ENCODE measurements around the gene MBOAT7. TPM values are rescaled to one million over a fixed set of nuclear protein-coding genes. Genes with fewer than 3 reads are reported as not detected.

Gene MBOAT7
- polyA plus RNA-seq, 1 experiment: 45.1 TPM

DNA sequence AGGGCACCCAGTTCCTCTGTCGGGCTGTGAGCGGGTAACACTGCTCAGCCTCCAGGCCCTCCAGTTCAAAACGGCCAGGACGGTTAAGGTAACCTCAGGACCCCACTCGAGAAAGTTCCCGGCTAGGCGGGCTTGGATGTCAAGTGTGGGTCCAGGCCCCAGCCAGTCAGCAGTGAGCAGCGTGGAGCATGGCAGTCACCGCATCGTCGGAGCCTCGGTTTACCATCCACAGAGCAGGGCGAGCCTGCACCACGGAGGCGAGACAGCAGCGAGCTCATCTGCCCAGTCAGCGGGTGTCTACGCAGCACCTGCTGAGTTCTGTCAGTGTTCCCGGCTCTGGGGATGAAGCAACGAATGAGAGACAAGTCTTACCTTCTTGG, 59.8 kb downstream of the MBOAT7 start:
- TF ChIP-seq, protein P1, sequence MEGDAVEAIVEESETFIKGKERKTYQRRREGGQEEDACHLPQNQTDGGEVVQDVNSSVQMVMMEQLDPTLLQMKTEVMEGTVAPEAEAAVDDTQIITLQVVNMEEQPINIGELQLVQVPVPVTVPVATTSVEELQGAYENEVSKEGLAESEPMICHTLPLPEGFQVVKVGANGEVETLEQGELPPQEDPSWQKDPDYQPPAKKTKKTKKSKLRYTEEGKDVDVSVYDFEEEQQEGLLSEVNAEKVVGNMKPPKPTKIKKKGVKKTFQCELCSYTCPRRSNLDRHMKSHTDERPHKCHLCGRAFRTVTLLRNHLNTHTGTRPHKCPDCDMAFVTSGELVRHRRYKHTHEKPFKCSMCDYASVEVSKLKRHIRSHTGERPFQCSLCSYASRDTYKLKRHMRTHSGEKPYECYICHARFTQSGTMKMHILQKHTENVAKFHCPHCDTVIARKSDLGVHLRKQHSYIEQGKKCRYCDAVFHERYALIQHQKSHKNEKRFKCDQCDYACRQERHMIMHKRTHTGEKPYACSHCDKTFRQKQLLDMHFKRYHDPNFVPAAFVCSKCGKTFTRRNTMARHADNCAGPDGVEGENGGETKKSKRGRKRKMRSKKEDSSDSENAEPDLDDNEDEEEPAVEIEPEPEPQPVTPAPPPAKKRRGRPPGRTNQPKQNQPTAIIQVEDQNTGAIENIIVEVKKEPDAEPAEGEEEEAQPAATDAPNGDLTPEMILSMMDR (IDR thresholded peaks at IDR 0.05; ENCODE audit: low read depth, low read length): no peak
- ChIA-PET POLR2A (no interaction called here), CTCF (no interaction called here)
- peaks cover 4% of the 10 kb centered on the region for H3K9me3 ChIP-seq (ENCODE audit: control insufficient read depth, insufficient read depth, low read length)
- H3K4me3 ChIP-seq (ENCODE audit: low read depth, low read length): no peak overlapping the region
- DNase-seq (ENCODE audit: low read depth, low spot score): no peak
- H3K27ac ChIP-seq (ENCODE audit: low read depth, low read length): no peak overlapping the region
- peaks cover 3% of the 10 kb centered on the region for H3K27me3 ChIP-seq (ENCODE audit: control insufficient read depth, insufficient read depth, low read length)

DNA sequence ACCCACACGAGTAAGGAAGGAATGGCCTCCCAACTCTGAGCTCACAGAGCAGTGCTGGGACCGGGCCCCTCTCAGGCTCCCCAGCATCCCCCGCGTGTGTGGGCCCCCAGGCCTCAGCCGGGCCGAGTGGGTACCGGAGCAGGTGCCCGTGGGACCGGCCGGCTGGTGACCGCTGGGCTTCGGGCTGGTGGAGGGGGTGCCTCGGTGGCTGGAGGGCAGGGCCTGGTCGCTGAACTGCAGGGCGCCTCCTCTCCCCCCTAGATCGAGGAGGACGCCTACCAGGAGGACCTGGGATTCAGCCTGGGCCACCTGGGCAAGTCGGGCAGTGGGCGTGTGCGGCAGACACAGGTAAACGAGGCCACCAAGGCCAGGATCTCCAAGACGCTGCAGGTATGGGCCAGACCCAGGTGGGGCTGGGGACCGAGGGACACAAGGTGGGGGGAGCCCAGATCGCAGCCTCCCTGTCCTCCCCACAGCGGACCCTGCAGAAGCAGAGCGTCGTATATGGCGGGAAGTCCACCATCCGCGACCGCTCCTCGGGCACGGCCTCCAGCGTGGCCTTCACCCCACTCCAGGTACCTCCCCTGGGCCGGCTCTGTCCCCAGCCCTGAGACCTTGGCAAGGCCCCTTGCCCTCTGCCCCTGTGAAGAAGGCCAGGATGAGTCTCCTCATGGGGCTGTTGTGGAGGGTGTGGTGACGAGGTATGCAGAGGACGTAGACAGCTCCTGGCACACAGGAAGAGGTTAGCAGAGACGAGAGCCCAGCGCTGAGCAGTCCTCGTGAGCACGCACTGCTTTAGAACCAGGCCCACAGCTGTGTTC, 60.4 kb downstream of the MBOAT7 start:
- POLR2A ChIA-PET: no interaction called here
- no peak overlapping the region for H3K27ac ChIP-seq (ENCODE audit: low read depth, low read length)
- peaks cover 4% of the 10 kb centered on the region for H3K9me3 ChIP-seq (ENCODE audit: control insufficient read depth, insufficient read depth, low read length)
- TF ChIP-seq, protein P1 (IDR thresholded peaks at IDR 0.05; ENCODE audit: low read depth, low read length): no peak
- peaks cover 3% of the 10 kb centered on the region for H3K27me3 ChIP-seq (ENCODE audit: control insufficient read depth, insufficient read depth, low read length)
- CTCF ChIA-PET: no interaction called here
- no peak for DNase-seq (ENCODE audit: low read depth, low spot score)
- H3K4me3 ChIP-seq (ENCODE audit: low read depth, low read length): no peak overlapping the region

DNA sequence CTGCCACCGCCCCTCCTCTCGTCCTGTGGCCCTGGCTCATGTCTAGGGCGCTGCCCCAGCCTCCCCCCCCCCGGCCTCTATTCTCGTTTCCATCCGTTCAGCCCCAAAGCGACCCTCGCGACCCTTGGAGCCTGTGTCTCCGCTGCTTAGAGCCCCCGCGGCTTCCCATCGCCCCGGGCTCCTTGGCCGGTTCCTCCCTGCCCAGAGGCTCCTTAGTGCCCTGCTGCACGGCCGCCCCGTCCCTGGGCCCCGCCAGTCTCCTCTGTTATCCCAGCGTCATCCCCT, 61.0 kb downstream of the MBOAT7 start:
- no peak for DNase-seq (ENCODE audit: low read depth, low spot score)
- ChIA-PET POLR2A (no interaction called here), CTCF (no interaction called here)
- no peak overlapping the region for H3K27ac ChIP-seq (ENCODE audit: low read depth, low read length)
- no peak overlapping the region for H3K4me3 ChIP-seq (ENCODE audit: low read depth, low read length)
- H3K27me3 ChIP-seq (ENCODE audit: control insufficient read depth, insufficient read depth, low read length): no peaks in the 10 kb centered on the region
- TF ChIP-seq, protein P1 (IDR thresholded peaks at IDR 0.05; ENCODE audit: low read depth, low read length): no peak
- no peaks in the 10 kb centered on the region; the same call in 1 of the 2 replicates for H3K9me3 ChIP-seq (ENCODE audit: control insufficient read depth, insufficient read depth, low read length)

DNA sequence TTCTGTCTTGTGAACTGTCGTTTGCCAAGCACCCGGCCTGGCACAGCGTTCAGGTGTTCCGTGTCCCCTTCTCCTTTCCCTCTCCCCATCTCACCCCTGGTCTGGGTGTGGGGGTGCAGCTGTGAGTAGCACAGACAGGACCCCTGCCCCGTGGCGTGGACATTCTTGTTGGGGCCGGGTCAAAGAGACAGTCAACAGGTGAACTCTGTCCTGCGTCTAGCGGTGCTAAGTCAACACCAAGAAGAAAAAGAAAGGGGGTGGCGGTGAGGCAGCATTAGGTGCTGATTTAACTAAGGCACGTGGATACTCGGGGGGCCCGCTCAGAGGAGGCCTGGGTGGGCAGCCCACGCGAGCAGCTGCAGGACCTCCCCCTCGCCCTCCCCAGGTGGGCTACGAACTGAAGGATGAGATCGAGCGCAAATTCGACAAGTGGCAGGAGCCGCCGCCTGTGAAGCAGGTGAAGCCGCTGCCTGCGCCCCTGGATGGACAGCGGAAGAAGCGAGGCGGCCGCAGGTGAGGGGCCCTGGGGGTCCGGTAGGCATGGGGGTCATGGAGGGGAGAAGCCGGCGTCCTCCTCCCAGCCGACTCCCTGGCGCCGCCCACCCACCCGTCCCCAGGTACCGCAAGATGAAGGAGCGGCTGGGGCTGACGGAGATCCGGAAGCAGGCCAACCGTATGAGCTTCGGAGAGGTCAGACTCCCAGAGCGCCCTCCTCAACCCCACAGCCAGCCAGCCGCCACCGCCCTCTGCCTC, 61.5 kb downstream of the MBOAT7 start:
- CTCF ChIA-PET: no interaction called here
- no peaks in the 10 kb centered on the region; the same call in 1 of the 2 replicates for H3K9me3 ChIP-seq (ENCODE audit: control insufficient read depth, insufficient read depth, low read length)
- no peak for DNase-seq (ENCODE audit: low read depth, low spot score)
- TF ChIP-seq, protein P1 (IDR thresholded peaks at IDR 0.05; ENCODE audit: low read depth, low read length): no peak
- no peak overlapping the region for H3K27ac ChIP-seq (ENCODE audit: low read depth, low read length)
- no peak overlapping the region for H3K4me3 ChIP-seq (ENCODE audit: low read depth, low read length)
- no peaks in the 10 kb centered on the region for H3K27me3 ChIP-seq (ENCODE audit: control insufficient read depth, insufficient read depth, low read length)
- POLR2A ChIA-PET: no interaction called here

DNA sequence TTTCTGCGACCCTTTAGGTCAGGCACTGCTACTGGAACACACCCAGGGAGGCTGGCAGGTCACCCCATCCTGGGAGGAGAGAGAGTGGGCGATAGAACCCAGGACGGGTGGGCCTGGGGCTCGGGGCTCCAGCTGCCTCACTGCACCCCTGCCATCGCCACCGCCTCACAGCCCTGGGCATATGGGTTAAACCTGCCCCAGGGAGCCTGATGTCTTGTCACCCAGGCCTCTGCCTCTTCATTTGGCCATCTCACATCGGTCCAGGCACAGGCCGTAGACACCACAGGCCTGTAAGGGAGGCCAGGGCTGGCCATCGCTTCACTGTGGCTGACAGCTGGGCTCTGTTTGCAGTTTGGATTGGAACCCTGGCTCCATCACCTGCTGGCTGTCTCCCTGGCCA, 63.7 kb downstream of the MBOAT7 start:
- Histone ChIP-seq H3K27me3 (ENCODE audit: control insufficient read depth, insufficient read depth, low read length) (no peaks in the 10 kb centered on the region), H3K27ac (ENCODE audit: low read depth, low read length) (no peak overlapping the region), H3K9me3 (ENCODE audit: control insufficient read depth, insufficient read depth, low read length) (no peaks in the 10 kb centered on the region; the same call in 1 of the 2 replicates), H3K4me3 (ENCODE audit: low read depth, low read length) (no peak overlapping the region)
- ChIA-PET POLR2A (no interaction called here), CTCF (no interaction called here)
- TF ChIP-seq, protein P1 (IDR thresholded peaks at IDR 0.05; ENCODE audit: low read depth, low read length): no peak
- no peak for DNase-seq (ENCODE audit: low read depth, low spot score)

All from AG04450 (cell line).